ENCODE measurements around the gene NFIL3.

- TF ChIP-seq EZH2 (IDR thresholded peaks at IDR 0.05; ENCODE audit: low read depth, unreplicated experiment) (no peak), POLR2AphosphoS5 (IDR thresholded peaks at IDR 0.05; ENCODE audit: low read depth) (no peak)
- TF ChIP-seq, protein P1, sequence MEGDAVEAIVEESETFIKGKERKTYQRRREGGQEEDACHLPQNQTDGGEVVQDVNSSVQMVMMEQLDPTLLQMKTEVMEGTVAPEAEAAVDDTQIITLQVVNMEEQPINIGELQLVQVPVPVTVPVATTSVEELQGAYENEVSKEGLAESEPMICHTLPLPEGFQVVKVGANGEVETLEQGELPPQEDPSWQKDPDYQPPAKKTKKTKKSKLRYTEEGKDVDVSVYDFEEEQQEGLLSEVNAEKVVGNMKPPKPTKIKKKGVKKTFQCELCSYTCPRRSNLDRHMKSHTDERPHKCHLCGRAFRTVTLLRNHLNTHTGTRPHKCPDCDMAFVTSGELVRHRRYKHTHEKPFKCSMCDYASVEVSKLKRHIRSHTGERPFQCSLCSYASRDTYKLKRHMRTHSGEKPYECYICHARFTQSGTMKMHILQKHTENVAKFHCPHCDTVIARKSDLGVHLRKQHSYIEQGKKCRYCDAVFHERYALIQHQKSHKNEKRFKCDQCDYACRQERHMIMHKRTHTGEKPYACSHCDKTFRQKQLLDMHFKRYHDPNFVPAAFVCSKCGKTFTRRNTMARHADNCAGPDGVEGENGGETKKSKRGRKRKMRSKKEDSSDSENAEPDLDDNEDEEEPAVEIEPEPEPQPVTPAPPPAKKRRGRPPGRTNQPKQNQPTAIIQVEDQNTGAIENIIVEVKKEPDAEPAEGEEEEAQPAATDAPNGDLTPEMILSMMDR (conservative IDR thresholded peaks at IDR 0.05; ENCODE audit: low read depth in 2 of 2): no peak
Measured at GRCh38 chr9:91408475-91408874, 15.2 kb downstream of the NFIL3 start.

Measured in GM23338 (cell line).